K562 (cell line): ENCODE measurements around the gene CELF4.

ENCODE experiments used
- CBFA2T2 ChIP-seq: fragments of 450-650 bp; conservative IDR thresholded peaks from 2 replicates; pipeline ENCODE4 v1.6.1; 2017; ENCODE audit warnings: mild to moderate bottlenecking
- FOXA1 ChIP-seq: fragments of 450-650 bp; IDR thresholded peaks from 2 replicates; pipeline ENCODE4 v1.6.1; 2016; ENCODE audit warnings: mild to moderate bottlenecking, borderline replicate concordance
- NCOA2 ChIP-seq, 2 experiments: fragments of 450-650 bp; IDR thresholded peaks; 2 replicates each; pipeline ENCODE4 v1.6.1; 2018; ENCODE audit warnings: mild to moderate bottlenecking in 2 of 2, moderate library complexity in 1 of 2; ENCODE audit not compliant: partially characterized antibody in 2 of 2
- YY1 ChIP-seq, 3 experiments: IDR thresholded peaks; 2 replicates each; pipeline ENCODE4 v1.6.1; 2011; ENCODE audit warnings: low read length in 2 of 3, mild to moderate bottlenecking in 2 of 3, moderate library complexity in 2 of 3, borderline replicate concordance in 1 of 3, control low read depth in 1 of 3, low read depth in 1 of 3; ENCODE audit not compliant: insufficient read depth in 3 of 3, insufficient replicate concordance in 2 of 3, control insufficient read depth in 1 of 3, insufficient read length in 1 of 3; ENCODE audit errors: extremely low read depth in 1 of 3
- ZZZ3 ChIP-seq: fragments of 450-650 bp; IDR thresholded peaks from 2 replicates; pipeline ENCODE4 v1.6.1; 2016; ENCODE audit warnings: antibody characterized with exemption, mild to moderate bottlenecking, moderate library complexity
- TF ChIP-seq, protein P1 (sequence below), 2 experiments: fragments of 450-650 bp in 1 of 2; IDR thresholded peaks; 2 replicates each; pipeline ENCODE4 v1.6.1; 2011 to 2017; ENCODE audit warnings: low read depth in 2 of 2, antibody characterized with exemption in 1 of 2, borderline replicate concordance in 1 of 2, low read length in 1 of 2, mild to moderate bottlenecking in 1 of 2, mixed read lengths in 1 of 2; ENCODE audit not compliant: control insufficient read depth in 1 of 2
- TF ChIP-seq, protein P2 (sequence below): IDR thresholded peaks from 2 replicates; pipeline ENCODE4 v1.6.1; 2016; ENCODE audit warnings: missing genetic modification characterization, missing compliant biosample characterization

DNA sequence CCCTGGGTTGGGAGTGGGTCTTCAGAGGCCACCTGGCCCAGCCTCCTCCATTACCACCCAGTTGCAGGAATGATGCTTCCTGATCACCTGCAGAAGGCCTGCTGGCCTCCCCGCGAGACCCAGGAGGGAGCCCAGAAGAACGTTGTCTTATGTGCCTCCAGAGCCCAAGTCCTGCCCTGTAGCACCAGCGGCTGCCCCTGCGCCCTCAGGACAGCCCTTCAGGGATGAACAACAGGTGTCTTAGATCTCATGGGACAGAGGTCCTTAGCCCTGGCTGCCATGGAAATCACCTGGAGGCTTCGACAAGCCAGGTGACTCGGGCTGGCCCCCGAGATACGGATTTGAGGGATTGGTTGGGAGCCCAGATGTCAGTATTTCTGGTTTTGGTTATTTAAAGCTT is 278.8 kb downstream of the CELF4 start:
- TF ChIP-seq ZZZ3 = no peak
- no peak for TF ChIP-seq NCOA2 (IDR thresholded peaks at IDR 0.05; ENCODE audit: partially characterized antibody in 2 of 2)
- TF ChIP-seq, protein P1, sequence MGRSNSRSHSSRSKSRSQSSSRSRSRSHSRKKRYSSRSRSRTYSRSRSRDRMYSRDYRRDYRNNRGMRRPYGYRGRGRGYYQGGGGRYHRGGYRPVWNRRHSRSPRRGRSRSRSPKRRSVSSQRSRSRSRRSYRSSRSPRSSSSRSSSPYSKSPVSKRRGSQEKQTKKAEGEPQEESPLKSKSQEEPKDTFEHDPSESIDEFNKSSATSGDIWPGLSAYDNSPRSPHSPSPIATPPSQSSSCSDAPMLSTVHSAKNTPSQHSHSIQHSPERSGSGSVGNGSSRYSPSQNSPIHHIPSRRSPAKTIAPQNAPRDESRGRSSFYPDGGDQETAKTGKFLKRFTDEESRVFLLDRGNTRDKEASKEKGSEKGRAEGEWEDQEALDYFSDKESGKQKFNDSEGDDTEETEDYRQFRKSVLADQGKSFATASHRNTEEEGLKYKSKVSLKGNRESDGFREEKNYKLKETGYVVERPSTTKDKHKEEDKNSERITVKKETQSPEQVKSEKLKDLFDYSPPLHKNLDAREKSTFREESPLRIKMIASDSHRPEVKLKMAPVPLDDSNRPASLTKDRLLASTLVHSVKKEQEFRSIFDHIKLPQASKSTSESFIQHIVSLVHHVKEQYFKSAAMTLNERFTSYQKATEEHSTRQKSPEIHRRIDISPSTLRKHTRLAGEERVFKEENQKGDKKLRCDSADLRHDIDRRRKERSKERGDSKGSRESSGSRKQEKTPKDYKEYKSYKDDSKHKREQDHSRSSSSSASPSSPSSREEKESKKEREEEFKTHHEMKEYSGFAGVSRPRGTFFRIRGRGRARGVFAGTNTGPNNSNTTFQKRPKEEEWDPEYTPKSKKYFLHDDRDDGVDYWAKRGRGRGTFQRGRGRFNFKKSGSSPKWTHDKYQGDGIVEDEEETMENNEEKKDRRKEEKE (IDR thresholded peaks at IDR 0.05; ENCODE audit: borderline replicate concordance in 1 of 2, control insufficient read depth in 1 of 2, low read depth in 2 of 2, low read length in 1 of 2) = no peak
- no peak for TF ChIP-seq YY1 (IDR thresholded peaks at IDR 0.05; ENCODE audit: borderline replicate concordance in 1 of 3, control insufficient read depth in 1 of 3, extremely low read depth in 1 of 3, insufficient read depth in 3 of 3, insufficient read length in 1 of 3, insufficient replicate concordance in 2 of 3, low read depth in 1 of 3, low read length in 2 of 3)
- TF ChIP-seq CBFA2T2 = no peak
- TF ChIP-seq, protein P2, sequence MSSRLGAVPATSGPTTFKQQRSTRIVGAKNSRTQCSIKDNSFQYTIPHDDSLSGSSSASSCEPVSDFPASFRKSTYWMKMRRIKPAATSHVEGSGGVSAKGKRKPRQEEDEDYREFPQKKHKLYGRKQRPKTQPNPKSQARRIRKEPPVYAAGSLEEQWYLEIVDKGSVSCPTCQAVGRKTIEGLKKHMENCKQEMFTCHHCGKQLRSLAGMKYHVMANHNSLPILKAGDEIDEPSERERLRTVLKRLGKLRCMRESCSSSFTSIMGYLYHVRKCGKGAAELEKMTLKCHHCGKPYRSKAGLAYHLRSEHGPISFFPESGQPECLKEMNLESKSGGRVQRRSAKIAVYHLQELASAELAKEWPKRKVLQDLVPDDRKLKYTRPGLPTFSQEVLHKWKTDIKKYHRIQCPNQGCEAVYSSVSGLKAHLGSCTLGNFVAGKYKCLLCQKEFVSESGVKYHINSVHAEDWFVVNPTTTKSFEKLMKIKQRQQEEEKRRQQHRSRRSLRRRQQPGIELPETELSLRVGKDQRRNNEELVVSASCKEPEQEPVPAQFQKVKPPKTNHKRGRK = no peak
- TF ChIP-seq FOXA1 = no peak
